Esophagus squamous epithelium (tissue), 5 donors: ENCODE results near the gene HELZ2. TPM values are rescaled to one million over a fixed set of nuclear protein-coding genes. Genes with fewer than 3 reads are reported as not detected.

Experiments
- DNase-seq: peaks from one replicate; lab custom pipeline; 2025; lab: John Stamatoyannopoulos, UW
- H3K27ac ChIP-seq, 4 donors: fragments of 200-600 bp; sonication (generic); one replicate each; pipeline ENCODE4 v1.5.1; 2016 to 2019; ENCODE audit warnings: mild to moderate bottlenecking in 1 of 4
- H3K27me3 ChIP-seq, 4 donors: fragments of 200-600 bp; sonication (generic); 1 replicate in 3 of 4; 2 replicates in 1 of 4; pipeline versions ENCODE4 v1.5.1 to v1.6.0; 2017 to 2021; ENCODE audit warnings: antibody characterized with exemption in 1 of 4
- H3K36me3 ChIP-seq, 3 donors: fragments of 200-600 bp; sonication (generic); one replicate each; pipeline ENCODE4 v1.5.1; 2016 to 2019
- H3K4me1 ChIP-seq, 3 donors: fragments of 200-600 bp; sonication (generic); one replicate each; pipeline ENCODE4 v1.5.1; 2017 to 2019
- H3K4me3 ChIP-seq, 4 donors: fragments of 200-600 bp; sonication (generic); 1 replicate in 3 of 4; 2 replicates in 1 of 4; pipeline ENCODE4 v1.5.1; 2016 to 2019; ENCODE audit warnings: mild to moderate bottlenecking in 2 of 4, moderate library complexity in 1 of 4
- H3K9me3 ChIP-seq, 3 donors: fragments of 200-600 bp; sonication (generic); one replicate each; pipeline ENCODE4 v1.5.1; 2016 to 2019
- POLR2A ChIP-seq, 4 donors: fragments of 450-650 bp; IDR thresholded peaks; one replicate each; pipeline ENCODE4 v1.6.1; 2017; ENCODE audit warnings: antibody characterized with exemption in 4 of 4, mild to moderate bottlenecking in 4 of 4, moderate library complexity in 3 of 4
- WGBS, 2 donors: methylation state at CpG; one replicate each; pipeline ENCODE4 v1.1.5; 2018; 5-methylcytosine and 5-hydroxymethylcytosine counted together
- intact Hi-C: fragments of 100-400 bp; cut with DNase I; formaldehyde crosslinking; loops from one replicate; pipeline ENCODE4 v1.15.0; 2022
- total RNA-seq, 4 donors: library from RNA; depleted of rRNA; stranded (reverse); fragments of >200 nt; gene quantifications; one replicate each; pipeline ENCODE4 v1.1.0, GENCODE V29; 2016
- TF ChIP-seq, protein P1 (sequence below), 6 experiments: fragments of 450-650 bp in 4 of 6; fragments of 200-600 bp in 2 of 6; sonication (generic) in 2 of 6; IDR thresholded peaks; one replicate each; pipeline ENCODE4 v1.5.1; 2016 to 2019; ENCODE audit warnings: antibody characterized with exemption in 6 of 6, mild to moderate bottlenecking in 4 of 6, moderate library complexity in 4 of 6
- donor health status: DM: yes; HTN: yes; CAD: no.

Gene HELZ2
- total RNA-seq, 4 donors from 2014 or later: 23.7 to 37.6 (median 31.2) TPM

DNA sequence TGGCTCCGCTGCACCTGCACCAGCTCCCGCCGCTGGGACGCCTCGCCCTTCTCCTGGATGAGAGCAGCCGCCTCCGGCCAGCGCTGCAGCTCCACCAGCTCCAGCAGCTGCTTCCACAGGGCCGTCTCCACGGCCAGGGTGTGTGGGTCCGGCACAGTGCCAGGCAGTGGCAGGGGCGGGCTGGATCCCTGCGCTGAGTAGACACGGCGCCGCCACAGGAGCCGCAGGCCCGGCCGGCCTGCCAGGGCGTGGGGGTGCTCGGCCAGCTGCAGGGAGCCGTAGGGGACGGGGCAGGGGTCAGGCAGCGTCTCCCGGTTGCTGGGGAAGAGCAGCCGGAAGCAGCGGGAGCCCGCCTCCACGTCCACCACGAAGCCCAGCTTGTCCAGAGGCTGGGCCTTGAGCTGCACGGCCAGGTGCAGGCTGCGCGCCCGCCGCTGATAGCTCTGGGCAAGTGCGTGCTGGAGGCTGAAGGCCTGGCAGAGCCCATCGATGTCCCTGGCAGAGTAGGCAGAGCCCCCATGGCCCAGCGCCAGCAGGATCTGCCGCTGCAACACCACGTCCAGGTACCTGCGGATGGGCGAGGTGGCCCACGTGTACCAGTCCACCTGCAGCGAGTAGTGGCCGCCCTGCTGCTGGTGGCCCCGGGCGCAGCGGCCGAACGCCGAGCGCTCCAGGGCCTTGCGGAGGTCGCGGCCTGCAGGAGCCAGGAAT lies 10.7 kb downstream of the HELZ2 start:
- WGBS, 2 donors: 80 to 100% methylated on average over 1 to 3 of the region's 55 CpGs
- H3K36me3 ChIP-seq: peaks cover 35 to 92% (median 45%) of the 10 kb centered on the region in 3 donors
- H3K4me1 ChIP-seq: peaks cover 0 to 5% (median 3%) of the 10 kb centered on the region in 3 donors
- no peak overlapping the region for H3K27ac ChIP-seq
- H3K27me3 ChIP-seq: no peaks in the 10 kb centered on the region
- no peak overlapping the region for H3K4me3 ChIP-seq
- no peaks in the 10 kb centered on the region for H3K9me3 ChIP-seq
- intact Hi-C loops: no loop called here
- no peak for TF ChIP-seq POLR2A (IDR thresholded peaks at IDR 0.05)
- TF ChIP-seq, protein P1, sequence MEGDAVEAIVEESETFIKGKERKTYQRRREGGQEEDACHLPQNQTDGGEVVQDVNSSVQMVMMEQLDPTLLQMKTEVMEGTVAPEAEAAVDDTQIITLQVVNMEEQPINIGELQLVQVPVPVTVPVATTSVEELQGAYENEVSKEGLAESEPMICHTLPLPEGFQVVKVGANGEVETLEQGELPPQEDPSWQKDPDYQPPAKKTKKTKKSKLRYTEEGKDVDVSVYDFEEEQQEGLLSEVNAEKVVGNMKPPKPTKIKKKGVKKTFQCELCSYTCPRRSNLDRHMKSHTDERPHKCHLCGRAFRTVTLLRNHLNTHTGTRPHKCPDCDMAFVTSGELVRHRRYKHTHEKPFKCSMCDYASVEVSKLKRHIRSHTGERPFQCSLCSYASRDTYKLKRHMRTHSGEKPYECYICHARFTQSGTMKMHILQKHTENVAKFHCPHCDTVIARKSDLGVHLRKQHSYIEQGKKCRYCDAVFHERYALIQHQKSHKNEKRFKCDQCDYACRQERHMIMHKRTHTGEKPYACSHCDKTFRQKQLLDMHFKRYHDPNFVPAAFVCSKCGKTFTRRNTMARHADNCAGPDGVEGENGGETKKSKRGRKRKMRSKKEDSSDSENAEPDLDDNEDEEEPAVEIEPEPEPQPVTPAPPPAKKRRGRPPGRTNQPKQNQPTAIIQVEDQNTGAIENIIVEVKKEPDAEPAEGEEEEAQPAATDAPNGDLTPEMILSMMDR (IDR thresholded peaks at IDR 0.05): no peak
- DNase-seq: no peak

DNA sequence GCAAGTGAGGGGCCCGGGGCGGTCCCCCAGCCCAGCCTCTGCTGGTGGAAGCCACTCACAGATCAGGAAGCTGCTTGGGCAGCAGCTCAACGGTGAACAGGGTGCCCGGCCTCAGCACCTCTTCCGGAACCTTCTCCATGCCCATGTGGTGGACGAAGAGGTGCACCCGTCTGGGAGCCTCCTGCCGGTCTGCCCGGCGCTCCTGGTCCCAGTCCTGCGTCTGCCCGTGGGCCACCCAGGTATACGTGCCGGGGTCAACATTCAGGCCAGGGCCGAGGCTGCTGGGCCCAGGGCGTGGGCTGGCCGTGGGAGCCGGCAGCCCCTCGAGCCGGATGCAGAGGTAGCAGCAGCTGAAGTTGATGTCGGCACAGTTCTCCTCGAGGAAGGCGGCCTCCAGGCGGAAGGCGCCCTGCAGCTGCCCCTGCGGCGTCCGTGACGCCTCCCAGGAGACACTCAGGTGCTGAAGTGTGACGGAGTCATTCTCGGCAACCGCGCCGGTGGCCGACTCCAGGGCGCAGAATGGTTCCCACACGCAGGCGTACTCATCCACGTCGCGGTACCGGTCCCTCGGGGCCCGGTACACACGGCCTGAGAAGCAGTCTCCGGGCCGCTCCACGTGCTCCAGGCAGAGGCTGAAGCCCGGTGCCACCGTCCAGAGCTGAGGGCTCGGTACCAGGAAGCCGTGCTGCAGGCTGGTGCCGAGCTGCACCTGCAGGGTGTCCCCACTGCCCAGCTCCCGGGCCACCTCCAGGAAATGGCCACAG lies 11.4 kb downstream of the HELZ2 start:
- 95 to 97% methylated on average over 11 to 26 of the region's 54 CpGs for WGBS, 2 donors
- no peak for DNase-seq
- no peaks in the 10 kb centered on the region for H3K4me1 ChIP-seq
- intact Hi-C loops: no loop called here
- H3K36me3 ChIP-seq: peaks cover 35 to 96% (median 45%) of the 10 kb centered on the region in 3 donors
- H3K9me3 ChIP-seq: no peaks in the 10 kb centered on the region
- H3K4me3 ChIP-seq: no peak overlapping the region
- no peaks in the 10 kb centered on the region for H3K27me3 ChIP-seq
- H3K27ac ChIP-seq: no peak overlapping the region
- TF ChIP-seq, protein P1 (IDR thresholded peaks at IDR 0.05): no peak
- TF ChIP-seq POLR2A (IDR thresholded peaks at IDR 0.05): no peak

DNA sequence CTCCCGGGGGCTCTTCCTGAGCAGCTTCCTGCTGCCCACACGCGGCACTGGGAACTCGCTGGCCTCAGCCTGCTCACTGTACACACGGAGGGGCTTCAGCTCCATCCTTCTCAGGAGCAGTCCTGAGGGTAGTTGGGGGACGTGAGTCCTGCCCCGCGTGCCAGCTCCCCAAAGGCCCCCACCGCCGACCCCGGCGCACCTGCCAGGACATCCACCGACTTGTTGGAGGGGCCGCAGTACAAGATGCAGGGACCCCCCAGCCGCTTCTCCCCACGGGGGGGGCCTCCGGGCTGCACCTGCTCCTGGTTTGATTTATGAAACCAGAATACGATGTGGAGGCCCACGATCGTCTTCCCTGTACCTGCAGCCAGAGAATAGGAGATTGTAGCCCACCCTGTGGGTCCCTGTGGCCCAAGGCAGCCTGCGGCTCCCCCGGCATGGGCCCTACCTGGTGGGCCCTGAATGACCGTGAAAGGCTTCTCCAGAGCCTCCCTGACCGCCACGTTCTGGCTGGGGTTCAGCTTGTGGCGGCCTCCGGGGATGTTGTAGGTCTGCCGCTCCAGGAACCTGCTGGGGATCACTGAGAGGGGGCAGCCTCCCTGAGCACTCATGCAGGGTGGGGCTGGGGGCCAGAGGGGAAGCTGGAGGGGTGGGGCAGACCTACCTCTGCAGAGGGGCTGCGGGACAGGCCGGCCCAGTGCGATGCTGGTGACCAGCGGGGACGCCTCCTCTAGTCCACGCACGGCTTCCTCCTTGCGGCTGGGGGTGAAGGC lies 12.2 kb downstream of the HELZ2 start:
- Histone ChIP-seq H3K9me3 (no peaks in the 10 kb centered on the region), H3K36me3 (peaks cover 35 to 87% (median 45%) of the 10 kb centered on the region in 3 donors), H3K4me1 (no peaks in the 10 kb centered on the region), H3K4me3 (no peak overlapping the region), H3K27me3 (no peaks in the 10 kb centered on the region), H3K27ac (no peak overlapping the region)
- WGBS, 2 donors: 81 to 89% methylated on average over 3 to 5 of the region's 36 CpGs
- DNase-seq: no peak
- intact Hi-C loops: no loop called here
- TF ChIP-seq, protein P1 (IDR thresholded peaks at IDR 0.05): no peak
- no peak for TF ChIP-seq POLR2A (IDR thresholded peaks at IDR 0.05)

DNA sequence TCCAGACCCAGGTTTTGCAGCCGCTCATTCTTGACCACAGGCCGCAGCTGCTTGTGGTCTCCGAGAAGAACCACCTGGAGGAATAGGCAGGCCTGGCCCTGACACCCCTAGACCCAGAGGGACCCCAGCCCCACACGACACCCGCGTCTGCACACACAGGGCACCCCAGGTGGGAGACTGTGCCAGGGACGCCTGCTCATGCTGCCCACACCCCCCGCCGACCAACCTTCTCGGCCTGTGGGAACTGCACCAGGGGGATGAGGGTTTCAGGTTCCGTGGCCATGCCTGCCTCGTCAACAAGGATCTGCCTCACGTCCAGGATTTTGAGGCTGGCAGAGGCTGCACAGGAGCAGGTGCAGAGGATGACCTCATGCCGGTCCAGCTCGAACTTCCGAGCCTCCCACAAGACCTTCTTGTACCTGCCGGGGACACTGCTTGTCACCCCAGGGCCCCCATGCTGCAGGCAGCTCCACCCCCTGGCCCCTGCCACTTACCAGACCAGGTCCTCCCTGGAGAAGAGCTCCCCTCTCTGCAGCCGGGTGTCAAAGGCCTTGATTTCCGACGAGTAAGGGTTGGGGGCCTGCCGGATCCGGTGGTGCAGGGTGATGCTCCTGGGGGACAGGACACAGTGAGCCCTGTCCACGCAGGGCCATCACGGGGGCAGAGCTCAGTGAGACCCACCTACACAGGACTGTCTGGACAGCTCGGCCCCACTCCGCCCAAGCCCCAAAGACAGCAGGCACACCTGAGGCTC lies 13.0 kb downstream of the HELZ2 start:
- 80 to 90% methylated on average over 1 to 8 of the region's 26 CpGs for WGBS, 2 donors

More for the DNA sequence above, 13.0 kb downstream of the HELZ2 start:
- no peak for DNase-seq
- peaks cover 34 to 80% (median 45%) of the 10 kb centered on the region in 3 donors for H3K36me3 ChIP-seq
- intact Hi-C loops: no loop called here
- TF ChIP-seq, protein P1 (IDR thresholded peaks at IDR 0.05): no peak
- TF ChIP-seq POLR2A (IDR thresholded peaks at IDR 0.05): no peak
- H3K4me3 ChIP-seq: no peak overlapping the region
- no peak overlapping the region for H3K27ac ChIP-seq
- H3K9me3 ChIP-seq: no peaks in the 10 kb centered on the region
- H3K4me1 ChIP-seq: no peaks in the 10 kb centered on the region
- no peaks in the 10 kb centered on the region for H3K27me3 ChIP-seq
